ENCODE results near the gene GIPC2. TPM values are rescaled to one million over a fixed set of nuclear protein-coding genes. Genes with fewer than 3 reads are reported as not detected.
"Not testable (repeated sequence)": the region's sequence is repeated elsewhere in the genome, so short reads cannot be mapped to it uniquely, and the experiment has no call there.

GIPC2 gene
- total RNA-seq, 1 donor from 2014 or later = 4.9 TPM

- peak; percentile 7 for ATAC-seq
- intact Hi-C loops (cut with micrococcal nuclease) = no loop called here
- no peak for DNase-seq
Measured at GRCh38 chr1:78055565-78056132, 9.9 kb downstream of the GIPC2 start.

- ATAC-seq = no peak
- intact Hi-C loops (cut with micrococcal nuclease) = no loop called here
- no peak for DNase-seq
Measured at GRCh38 chr1:78058670-78059069, 12.9 kb downstream of the GIPC2 start.

GRCh38 chr1:78060857-78061563 is 15.2 kb downstream of the GIPC2 start:
- no peak for ATAC-seq
- intact Hi-C loops (cut with micrococcal nuclease) = no loop called here
- DNase-seq = no peak

GRCh38 chr1:78061825-78062523 is 16.2 kb downstream of the GIPC2 start:
- peak; percentile 41 for ATAC-seq
- intact Hi-C loops (cut with micrococcal nuclease) = no loop called here
- no peak for DNase-seq

GRCh38 chr1:78064886-78065285 is 19.1 kb downstream of the GIPC2 start:
- ATAC-seq; DNase-seq; intact Hi-C loops (cut with micrococcal nuclease): not testable (repeated sequence)

GRCh38 chr1:78068681-78069283 is 23.0 kb downstream of the GIPC2 start:
- peak; percentile 93 for ATAC-seq
- intact Hi-C loops (cut with micrococcal nuclease) = no loop called here
- peak; percentile 66 for DNase-seq

GRCh38 chr1:78069784-78070183 is 24.0 kb downstream of the GIPC2 start:
- DNase-seq (no peak), ATAC-seq (peak; percentile 10)
- intact Hi-C loops (cut with micrococcal nuclease) = no loop called here

- intact Hi-C loops (cut with micrococcal nuclease) = no loop called here
- DNase-seq (no peak), ATAC-seq (no peak)
Measured at GRCh38 chr1:78070210-78070609, 24.4 kb downstream of the GIPC2 start.

GRCh38 chr1:78070758-78071157 is 25.0 kb downstream of the GIPC2 start:
- ATAC-seq = peak; percentile 79
- intact Hi-C loops (cut with micrococcal nuclease) = no loop called here

GRCh38 chr1:78071696-78072095 is 25.9 kb downstream of the GIPC2 start:
- no peak for ATAC-seq
- no peak for DNase-seq
- intact Hi-C loops (cut with micrococcal nuclease) = no loop called here

More at GRCh38 chr1:78070758-78071157, 25.0 kb downstream of the GIPC2 start:
- no peak for DNase-seq

GRCh38 chr1:78072216-78072615 is 26.4 kb downstream of the GIPC2 start:
- intact Hi-C loops (cut with micrococcal nuclease) = no loop called here
- no peak for DNase-seq
- ATAC-seq = no peak

- DNase-seq (no peak), ATAC-seq (no peak)
- intact Hi-C loops (cut with micrococcal nuclease) = no loop called here
Measured at GRCh38 chr1:78073441-78073840, 27.7 kb downstream of the GIPC2 start.

GRCh38 chr1:78075621-78076020 is 29.9 kb downstream of the GIPC2 start:
- intact Hi-C loops (cut with micrococcal nuclease) = no loop called here
- ATAC-seq (peak; percentile 23), DNase-seq (no peak)

GRCh38 chr1:78078358-78078757 is 32.6 kb downstream of the GIPC2 start:
- ATAC-seq (peak; percentile 33), DNase-seq (no peak)
- intact Hi-C loops (cut with micrococcal nuclease) = no loop called here

GRCh38 chr1:78079580-78079979 is 33.8 kb downstream of the GIPC2 start:
- intact Hi-C loops (cut with micrococcal nuclease) = no loop called here
- ATAC-seq (no peak), DNase-seq (no peak)

GRCh38 chr1:78080767-78081166 is 35.0 kb downstream of the GIPC2 start:
- ATAC-seq (no peak), DNase-seq (no peak)
- intact Hi-C loops (cut with micrococcal nuclease) = no loop called here

- intact Hi-C loops (cut with micrococcal nuclease) = no loop called here
- ATAC-seq (peak; percentile 96), DNase-seq (no peak)
Measured at GRCh38 chr1:78081980-78082860, 36.5 kb downstream of the GIPC2 start.

- ATAC-seq, DNase-seq: not testable (repeated sequence)
Measured at GRCh38 chr1:78084639-78085038, 38.9 kb downstream of the GIPC2 start.

GRCh38 chr1:78086697-78087096 is 40.9 kb downstream of the GIPC2 start:
- DNase-seq (no peak), ATAC-seq (no peak)
- intact Hi-C loops (cut with micrococcal nuclease) = no loop called here

More at GRCh38 chr1:78084639-78085038, 38.9 kb downstream of the GIPC2 start:
- intact Hi-C loops (cut with micrococcal nuclease) = not testable (repeated sequence)
